Stimulated activated CD8-positive, alpha-beta memory T cell treated with anti-CD3 and anti-CD28 coated beads, Interleukin-7, amount 100 ng/mL, for 1 hour (primary cell): ENCODE data around the gene ADCK2.
"Not testable (repeated sequence)": the region's sequence is repeated elsewhere in the genome, so short reads cannot be mapped to it uniquely, and the experiment has no call there.

ENCODE experiments used
- DNase-seq, 2 donors: peaks; one replicate each; pipeline ENCODE4 v3.0.0-alpha.2; 2020; ENCODE audit warnings: low read depth in 2 of 2

Gene ADCK2, protein sequence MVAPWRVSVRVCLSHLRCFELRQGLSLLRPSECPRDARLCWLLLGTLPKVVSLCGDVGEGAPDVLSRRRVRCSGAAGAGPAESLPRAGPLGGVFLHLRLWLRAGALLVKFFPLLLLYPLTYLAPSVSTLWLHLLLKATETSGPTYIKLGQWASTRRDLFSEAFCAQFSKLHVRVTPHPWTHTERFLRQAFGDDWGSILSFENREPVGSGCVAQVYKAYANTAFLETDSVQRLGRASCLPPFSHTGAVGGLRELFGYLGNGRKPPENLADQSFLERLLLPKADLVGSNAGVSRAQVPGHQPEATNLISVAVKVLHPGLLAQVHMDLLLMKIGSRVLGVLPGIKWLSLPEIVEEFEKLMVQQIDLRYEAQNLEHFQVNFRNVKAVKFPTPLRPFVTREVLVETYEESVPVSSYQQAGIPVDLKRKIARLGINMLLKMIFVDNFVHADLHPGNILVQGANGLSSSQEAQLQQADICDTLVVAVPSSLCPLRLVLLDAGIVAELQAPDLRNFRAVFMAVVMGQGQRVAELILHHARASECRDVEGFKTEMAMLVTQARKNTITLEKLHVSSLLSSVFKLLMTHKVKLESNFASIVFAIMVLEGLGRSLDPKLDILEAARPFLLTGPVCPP

DNA sequence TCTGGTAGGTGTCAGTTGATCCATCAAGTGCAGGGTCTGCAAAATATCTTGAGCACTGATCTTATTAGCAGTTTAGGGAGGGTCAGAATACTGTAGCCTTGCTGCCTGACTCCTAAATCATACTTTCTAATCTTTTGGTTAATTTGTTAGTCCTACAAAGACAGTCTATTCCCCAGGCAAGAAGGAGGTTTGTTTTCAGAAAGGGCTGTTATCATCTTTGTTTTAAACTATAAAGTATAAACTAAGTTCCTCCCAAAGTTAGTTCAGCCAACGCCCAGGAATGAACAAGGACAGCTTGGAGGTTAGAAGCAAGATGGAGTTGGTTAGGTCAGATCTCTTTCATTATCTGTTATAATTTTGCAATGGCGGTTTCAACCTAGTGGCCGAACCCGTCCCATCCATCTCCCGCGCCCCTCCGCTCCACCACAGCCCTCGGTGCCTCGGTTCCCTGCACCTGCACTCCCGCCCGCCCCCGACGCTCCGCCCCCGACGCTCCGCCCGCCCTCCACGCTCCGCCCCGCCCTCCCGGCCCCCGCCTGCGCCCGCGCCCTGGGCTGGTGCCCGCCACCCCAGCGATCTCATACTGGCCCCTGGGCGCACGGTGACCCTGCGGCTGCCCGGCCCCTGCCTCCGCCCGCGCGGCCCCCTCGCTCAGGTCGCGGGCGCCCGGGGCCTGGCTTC, at the start of gene ADCK2:
TSS of gene ADCK2 (plus strand) at position 564 of the 681 bp plus-strand sequence. CDS start 386 bp downstream, outside the sequence.
- DNase-seq = peak; percentile 17 to 19

DNA sequence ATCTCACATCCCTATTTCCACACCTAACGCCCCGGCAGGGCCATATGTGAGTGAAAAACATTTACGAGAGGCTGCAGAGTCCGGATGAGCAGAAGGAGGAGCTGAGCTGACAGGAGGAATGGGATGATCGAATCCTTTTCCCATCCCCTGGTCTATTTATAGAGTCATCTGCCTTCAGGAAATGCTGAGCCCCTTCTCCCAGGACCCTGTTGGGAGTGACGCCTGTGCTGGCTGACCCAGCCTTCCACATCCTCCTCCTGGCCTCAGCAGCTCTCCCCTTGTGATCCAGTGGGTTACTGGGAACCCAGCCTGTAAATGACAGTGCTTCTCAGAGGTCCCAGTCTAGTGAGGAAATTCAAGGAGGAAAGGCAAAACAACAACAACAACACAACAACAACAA, 48.8 kb upstream of the ADCK2 start:
- no peak for DNase-seq

DNA sequence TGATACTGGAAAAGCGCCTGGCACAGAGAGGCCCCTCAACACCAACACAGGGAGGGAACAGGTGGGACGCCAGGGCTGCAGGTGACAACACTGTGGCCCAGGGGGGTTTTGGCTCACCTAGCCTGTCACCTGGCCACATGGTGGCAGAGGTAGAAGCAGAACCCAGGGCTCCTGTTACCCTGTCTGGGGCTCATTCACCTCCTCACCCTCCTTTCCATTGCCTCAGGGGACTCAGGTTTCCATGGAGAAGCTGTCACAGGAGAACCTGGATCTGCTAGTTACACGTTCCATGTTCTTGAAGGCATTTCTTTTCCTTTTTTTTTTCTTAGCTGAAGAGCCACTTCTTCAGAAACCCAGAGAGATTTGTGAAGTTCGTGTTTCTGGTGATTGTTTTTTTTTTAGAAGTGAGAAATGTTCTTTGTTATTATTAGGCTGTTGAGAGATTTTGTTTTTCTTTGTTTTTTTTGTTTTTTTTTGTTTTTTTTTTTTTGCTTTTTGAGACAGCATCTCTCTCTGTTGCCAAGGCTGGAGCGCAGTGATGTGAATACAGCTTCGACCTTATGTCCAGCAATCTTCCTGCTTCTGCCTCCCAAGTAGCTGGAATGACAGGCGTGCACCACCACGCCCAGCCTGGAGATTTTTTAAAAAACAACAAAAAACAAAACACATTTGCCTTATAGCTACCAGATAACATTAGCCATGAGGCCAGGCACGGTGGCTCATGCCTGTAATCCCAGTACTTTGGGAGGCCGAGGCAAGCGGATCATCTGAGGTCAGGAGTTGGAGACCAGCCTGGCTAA, 48.2 kb upstream of the ADCK2 start:
- DNase-seq = no peak

DNA sequence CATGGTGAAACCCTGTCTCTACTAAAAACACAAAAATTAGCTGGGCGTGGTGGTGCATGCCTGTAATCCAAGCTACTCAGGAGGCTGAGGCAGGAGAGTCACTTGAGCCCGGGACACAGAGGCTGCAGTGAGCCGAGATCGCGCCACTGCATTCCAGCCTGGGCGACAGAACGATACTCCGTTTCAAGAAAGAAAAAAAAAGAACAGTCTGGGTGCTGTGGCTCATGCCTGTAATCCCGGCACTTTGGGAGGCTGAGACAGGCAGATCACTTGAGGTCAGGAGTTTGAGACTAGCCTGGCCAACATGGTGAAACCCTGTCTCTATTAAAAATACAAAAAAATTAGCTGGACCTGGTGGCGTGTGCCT, 47.6 kb upstream of the ADCK2 start:
- DNase-seq = not testable (repeated sequence)

DNA sequence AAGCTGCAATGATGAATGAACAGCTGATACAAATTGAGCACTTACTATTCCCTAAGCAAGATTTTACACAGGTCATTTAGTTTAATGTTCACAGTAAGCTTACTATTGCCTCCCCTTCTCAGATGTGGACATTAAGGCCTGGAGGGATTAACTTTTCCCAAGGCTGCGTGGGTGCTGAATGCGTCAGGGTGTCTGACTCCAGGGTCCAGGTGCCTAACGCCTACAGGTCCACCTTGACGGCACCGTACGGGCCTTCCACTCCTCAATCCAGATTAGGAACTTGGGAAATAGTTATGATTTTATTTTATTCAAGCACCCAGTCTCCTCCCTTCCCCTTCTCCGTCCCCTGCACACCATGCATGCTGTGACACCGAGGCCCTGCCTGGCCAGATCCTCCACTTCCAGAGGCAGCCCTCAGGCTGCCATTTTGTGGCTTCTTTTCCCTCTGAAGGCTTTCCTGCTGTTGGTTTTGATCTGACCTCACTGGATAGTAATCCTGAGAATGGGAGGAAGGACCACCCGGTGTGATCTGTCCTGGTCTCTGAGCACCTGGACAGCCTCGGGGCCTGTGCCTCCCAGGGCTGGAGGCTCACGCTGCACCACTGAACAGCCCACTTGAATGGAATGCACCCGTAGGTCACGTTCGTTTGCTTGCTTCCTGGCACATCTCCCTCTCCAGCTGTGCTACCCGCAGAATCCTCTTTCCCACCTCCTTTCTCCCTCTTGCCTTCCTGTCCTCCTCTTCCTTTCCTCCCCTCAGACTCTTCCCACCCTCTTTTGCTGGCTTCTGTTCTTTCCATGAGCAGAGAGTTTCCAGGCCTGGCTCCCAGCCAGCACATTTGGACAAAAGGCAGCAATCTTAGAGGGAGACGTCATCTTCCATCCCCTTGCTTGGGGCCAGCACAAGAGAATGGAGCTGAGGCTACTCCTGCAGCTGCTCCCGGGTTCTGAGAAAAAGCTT, 46.6 kb upstream of the ADCK2 start:
- DNase-seq = no peak

DNA sequence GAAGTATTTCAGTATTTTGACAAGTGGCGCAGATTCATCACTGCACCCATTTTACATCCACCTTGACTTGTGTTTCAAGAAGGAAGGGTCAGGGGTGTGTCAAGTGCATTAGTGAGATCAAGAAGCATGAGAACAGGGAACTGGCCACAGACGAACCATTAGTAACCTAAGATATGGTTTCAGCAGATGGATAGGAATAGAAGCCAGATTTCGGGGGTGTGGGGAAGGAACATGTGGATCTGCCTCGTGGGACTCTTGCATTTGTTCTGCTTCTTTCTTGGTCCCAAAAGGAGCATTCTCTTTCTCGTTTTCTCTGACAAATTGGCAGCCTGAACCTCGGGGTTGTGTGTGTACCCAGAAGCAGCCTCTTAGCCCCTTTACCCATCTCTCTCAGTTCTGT, 41.7 kb upstream of the ADCK2 start:
- DNase-seq = no peak

DNA sequence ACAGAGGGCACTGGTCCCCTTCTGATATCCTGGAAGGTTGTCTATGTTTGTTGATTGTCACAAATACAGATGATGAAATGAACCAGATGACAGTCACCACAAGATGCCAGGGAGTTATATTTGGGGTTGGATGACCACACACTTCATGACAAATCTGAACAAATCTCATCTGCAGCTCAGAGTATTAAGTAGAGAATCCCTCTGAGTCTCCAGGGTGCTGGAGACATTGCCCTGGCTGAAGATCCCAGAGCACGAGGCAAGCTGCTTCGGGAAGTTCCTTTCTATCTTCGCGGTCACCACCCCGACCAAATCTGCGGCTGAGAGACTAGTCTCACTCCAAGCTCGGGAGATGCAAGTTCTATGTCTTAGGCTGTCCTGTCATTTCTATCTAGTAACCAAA, 41.1 kb upstream of the ADCK2 start:
- no peak for DNase-seq

DNA sequence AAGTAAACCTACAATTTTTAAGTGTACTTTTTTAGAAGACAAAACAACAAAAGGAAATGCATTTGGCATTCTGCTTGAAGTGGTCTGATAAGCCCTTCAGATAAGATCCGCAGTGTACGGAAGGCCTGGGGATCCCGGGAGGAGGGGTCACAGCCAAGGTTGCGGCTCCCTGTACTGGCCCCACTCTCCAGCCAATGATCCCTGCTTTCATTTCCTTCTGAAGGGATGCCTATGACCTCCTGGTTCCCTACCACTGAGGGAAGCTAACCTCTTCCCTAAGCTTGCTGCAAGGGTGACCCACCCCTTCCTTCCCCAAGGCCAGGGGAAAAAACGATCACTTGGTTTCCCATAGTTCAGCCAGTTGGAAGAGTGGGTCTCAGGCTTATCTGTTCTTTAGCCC, 37.4 kb upstream of the ADCK2 start:
- DNase-seq = no peak

DNA sequence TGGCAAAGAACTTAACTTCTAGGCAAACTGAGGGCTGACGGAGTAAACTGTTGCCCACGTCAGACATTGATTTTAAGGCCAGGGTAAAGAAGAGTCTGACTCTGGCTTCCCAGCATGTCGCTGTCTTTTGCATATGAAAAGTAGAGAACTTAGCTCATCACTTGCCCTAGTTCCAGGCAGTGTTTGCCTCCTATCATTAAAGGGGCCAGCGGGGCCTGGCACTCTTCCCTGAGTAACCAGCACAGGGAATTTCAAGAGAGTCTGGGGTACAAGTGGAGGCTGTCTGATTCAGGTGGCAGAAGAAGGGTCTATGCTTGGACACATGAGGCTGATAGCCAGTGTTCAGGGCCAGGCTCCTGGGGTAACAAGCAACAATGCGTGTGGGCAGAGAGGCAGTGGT, 36.9 kb upstream of the ADCK2 start:
- no peak for DNase-seq

DNA sequence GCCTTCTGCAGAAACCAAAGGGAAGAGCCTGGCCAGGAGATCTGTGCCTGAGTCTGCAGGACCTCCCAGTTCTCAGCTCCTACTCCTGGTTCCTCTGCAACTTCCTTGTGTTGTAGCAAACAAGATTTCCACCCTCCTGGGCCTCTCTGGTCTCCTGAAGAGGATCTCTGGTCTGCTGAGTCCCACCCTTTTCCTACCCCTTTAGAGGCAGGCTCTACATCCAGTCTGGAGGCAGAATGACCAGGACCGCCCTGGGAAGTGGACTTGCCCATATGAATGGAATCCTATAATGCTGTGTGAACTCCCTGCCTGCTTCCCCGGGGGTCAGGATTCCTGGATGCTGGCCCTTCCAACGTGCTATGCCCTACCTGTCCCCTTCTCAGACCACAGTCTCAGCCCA, 35.3 kb upstream of the ADCK2 start:
- DNase-seq = no peak

DNA sequence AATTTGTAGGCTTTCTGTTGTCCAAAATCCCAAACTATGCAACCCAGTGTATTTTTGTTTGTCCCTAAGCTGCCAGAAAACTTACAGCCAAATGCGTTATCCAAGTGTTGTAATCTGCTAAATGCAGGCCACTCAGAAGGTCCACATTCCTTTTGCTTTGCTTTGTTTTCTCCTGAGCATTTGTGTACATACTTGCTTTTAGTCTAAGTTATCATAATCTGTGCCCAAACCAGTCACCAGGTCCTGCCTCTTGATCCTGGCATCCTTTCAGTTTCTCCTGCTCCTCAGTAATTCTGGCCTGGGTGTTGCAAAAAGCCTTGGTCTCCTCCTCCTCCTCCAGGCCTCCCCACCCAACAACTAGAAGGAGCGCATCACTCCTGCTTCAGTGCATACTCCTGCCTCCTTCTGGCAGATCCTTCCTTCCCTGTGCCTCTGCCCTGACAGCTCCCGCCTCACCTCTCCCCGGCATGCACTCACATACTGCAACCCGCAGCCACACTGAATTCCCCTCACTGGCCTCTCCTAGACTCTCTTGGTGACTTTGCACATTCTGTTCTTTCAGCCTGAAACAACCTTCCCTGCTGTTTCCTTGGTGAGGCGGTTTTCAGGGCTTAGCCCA, 34.5 kb upstream of the ADCK2 start:
- no peak for DNase-seq

DNA sequence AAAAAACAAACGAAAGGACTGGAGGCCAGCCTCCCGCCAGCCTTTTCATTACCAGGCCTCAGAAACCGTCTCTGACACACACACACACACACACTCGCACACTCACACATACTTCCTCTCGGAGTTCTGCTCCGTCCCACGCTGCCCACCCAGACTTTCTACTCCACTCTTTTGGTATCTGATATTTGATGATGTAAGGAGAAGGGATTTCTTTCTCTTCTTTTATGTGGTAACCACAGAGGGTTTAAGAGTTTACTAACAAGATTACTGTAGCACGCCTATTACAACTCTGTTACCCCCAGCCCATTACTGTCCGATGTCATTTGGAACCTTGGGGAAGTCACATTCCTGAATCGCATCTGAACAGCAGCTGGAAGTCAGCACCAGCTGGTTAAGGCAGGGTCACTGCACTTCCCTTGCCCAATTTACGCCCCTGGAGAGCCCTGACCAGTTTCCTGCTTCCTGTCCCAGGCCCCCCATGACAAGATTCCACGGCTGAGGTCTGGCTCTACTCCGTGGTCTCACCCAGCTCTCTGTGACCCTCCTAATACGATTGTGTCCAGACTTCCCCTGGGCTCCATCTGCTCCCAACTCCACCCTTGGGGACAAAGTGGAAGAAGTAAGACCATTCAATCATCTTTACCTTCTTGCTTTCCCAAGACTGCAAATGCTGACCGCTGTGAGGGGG, 33.2 kb upstream of the ADCK2 start:
- DNase-seq = no peak

DNA sequence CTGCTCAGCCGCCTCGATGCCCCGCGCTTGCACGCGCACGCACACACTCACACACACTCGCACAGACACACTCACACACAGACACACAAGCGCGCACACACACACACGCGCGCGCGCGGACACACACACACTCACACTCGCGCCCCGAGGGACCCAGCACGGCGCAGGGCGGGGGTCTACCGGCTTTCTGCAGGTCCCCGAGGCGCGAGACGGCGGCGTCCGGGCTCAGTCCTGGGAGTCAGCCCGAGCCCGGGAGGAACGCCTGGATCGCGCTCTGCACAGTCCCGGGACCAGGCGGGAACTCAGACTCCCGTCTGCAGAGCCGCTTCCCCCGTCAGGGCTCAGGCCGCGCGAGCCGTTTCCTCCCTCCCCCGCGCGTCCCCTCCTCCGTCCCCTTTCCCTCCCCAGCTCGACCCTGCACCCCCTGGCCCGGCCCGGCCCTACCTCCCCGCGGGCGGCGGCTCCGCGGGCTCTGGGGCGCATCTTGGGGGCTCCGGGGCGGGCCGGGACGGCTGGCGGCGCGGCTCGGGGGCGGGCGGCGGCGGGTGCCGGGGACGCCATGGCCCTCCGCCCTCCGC, 32.6 kb upstream of the ADCK2 start:
- DNase-seq = no peak

DNA sequence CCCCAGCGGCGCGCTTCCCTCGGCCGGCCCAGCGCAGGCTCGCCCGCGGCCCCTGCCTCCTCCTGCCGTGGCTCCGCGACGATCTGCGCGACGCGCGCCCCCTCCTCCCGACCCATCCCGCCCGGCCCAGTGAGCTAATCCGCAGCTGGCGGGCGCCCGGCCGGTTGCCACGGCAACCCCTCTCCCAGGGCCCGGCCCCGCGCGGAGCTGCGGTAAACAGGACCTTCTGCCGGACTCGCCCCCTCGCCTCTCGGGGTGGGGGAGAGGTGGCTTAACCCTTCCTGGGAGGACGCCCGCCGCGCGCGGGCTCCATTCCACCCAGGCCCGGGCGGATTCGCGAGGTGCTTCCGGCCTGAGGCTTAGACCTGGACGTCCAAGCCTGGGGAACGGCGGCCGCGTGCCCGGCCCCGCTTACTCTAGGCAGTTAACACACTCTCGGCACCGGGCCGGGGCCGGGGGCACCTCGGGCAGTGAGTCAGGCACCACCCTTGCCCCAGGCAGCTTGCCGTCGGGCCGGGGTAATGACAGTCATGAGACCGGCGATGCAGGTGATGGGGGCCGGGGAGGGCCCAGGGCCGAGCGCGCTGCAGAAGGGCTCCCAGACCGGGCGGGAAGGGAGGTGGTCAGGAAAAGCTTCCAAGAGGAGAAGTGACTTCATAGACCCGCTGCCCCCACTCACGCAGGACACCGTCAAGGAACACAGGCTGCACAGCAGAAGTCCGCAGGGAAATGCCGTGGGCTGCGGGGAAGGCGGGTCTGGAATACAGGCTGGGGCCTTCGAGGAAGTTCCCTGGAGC, 31.8 kb upstream of the ADCK2 start, which contains the start of gene DENND2A:
TSS of gene DENND2A (minus strand) at position 87 of the 797 bp plus-strand sequence. CDS start 38,416 bp downstream, outside the sequence.
- DNase-seq = no peak

DNA sequence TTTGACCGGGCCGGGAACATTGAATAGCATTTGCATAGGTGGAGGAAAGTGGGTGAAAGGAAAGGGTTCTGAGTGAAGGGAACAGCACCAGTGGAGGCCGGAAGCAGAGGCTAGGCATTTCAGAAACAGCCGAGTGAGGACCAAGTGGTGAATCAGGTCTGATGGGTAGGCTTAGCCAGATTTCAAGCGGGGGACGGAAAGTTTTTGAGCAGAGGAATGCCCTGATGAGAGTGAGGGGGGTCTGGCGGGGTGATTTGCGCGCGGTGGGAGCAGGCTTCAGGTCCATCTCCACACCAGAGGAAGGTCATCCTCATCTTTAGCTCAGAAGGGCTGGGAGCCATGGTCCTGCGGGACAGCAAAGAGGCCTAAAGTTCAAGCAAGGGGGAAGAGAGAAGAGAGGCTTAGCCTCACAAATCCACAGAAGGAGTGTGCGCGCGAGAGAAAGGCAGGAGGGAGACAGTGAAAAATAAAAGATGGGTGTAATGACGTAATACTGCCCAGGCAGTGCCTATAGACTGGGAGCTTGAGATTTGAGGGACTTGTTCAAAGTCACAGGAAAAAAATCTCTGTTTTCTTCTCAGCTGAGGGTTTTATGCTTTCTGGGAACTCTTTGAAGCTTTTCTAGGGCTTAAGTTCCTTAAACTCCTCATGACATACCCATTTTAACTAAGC, 31.1 kb upstream of the ADCK2 start:
- no peak for DNase-seq

DNA sequence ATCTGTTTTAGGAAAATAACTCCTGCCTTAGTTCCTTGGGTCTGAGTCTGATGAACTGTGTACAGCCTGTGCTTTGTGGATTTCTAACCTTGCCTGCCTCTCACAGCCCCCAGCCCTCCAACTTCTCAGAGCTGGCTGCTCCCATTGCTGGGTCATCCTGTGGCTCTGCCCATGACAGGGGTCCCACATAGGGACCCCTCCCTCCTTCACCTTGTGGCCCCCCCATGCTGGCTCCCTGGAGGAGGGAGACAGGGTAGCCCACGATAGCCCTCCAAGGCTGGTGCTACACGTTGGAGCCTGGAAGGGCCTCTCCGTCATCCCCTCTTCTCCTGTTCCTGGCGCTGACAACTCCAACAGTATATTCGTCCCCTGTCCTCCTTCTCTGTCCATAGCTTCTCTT, 29.3 kb upstream of the ADCK2 start:
- DNase-seq = no peak

DNA sequence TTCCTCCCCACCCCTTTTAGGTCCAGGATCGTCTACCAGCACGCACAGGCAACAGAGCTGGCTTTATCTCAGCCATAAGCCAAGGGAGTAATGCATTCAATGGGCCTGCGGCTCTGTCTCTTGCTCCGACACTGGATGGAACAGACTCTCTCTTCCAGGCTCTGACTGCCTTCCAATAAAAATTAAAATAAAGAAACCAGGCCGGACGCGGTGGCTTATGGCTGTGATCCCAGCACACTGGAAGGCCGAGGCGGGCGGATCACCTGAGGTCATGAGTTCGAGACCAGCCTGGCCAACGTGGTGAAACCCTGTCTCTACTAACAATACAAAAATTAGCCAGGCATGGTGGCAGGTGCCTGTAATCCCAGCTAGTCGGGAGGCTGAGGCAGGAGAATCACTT, 28.0 kb upstream of the ADCK2 start:
- DNase-seq = not testable (repeated sequence)
